CD4-positive, alpha-beta T cell treated with Interleukin-15 for 1 hour (primary cell): ENCODE measurements around the gene C1orf159.

Experiments
- DNase-seq: peaks from one replicate; pipeline ENCODE4 v3.0.0-alpha.2; 2020

The C1orf159 gene

DNA sequence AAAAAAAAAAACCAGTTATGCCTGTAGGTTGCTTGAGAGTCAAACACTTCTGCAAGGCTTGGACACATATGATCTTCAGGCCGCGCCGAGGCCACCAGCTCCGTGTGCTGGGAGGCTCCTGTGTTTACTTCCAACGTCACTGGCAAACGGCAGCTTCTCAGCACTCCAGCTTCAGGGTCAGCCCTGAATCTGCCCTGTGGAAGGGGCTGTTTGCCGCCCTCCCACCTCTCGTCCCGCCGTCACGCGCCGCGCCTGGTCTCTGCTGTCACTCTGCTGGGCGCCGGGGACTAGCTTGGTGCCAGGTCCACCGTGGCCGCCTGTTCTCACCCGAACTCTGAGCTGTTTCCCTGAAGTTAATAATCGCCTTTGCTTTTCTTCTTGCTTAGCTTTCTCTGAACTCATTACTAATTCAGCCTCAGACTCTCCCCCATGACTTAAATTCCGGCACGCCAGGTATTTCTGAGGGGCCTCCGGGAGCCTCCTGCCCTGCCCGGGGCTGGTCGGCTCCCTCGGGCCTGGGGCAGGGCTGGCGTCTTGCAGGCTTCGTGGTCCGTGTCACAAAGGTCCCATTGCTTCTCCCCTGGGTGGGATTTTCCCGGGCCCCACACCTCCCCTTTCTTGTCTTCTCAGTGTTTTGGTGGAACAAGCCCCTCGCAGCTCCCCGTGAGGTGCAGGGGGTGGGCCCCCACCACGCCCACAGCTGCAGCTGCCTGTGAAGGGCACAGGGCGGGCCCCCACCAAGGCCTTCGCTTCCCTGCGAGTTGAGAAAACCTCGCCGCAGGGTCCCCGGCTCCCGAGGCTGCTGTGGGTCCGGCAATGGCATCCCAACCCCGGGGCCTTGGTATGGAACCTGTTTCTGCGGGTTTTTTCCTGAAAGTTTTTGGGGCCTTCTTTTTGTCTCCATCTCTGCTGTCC, 14.6 kb upstream of the C1orf159 start:
- DNase-seq = no peak

GRCh38 chr1:1129381-1129821, 13.5 kb upstream of the C1orf159 start:
- no peak for DNase-seq

- no peak for DNase-seq
Observed at GRCh38 chr1:1128454-1129139, 12.7 kb upstream of the C1orf159 start.

- no peak for DNase-seq
Observed at GRCh38 chr1:1127551-1128451, 11.9 kb upstream of the C1orf159 start.

- no peak for DNase-seq
Observed at GRCh38 chr1:1125945-1126344, 10.1 kb upstream of the C1orf159 start.

- DNase-seq = no peak
Observed at GRCh38 chr1:1124786-1125642, 9.1 kb upstream of the C1orf159 start.

- no peak for DNase-seq
Observed at GRCh38 chr1:1124508-1124785, 8.6 kb upstream of the C1orf159 start.

GRCh38 chr1:1123581-1124507, 8.0 kb upstream of the C1orf159 start:
- no peak for DNase-seq

DNA sequence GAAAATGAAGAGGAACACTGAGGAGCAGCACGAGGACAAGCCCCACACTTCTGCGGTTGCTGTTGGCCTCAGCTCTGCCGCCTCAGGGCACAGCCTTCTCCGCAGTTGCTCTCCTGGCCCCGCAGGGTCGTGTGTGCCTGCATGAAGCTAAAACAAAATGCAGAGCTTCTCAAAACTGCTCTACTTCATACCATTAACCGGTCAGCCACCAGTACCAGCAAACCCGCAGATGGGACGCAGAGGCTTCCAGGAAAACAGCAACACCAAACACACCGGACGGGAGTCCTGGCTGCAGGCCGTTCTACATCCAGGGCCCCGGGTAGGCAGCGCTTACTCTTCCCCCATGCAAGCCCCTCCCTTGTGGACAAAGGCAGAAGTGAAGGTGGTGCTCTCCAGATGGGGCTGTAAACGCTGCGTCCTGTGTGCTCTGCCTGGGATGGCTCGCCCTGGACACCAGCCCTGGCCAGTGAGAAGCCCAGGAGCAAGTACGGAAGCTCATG, 7.1 kb upstream of the C1orf159 start:
- no peak for DNase-seq

- DNase-seq = peak; percentile 82
Observed at GRCh38 chr1:1122078-1122811, 6.4 kb upstream of the C1orf159 start.

- DNase-seq = no peak
Observed at GRCh38 chr1:1121611-1122077, 5.8 kb upstream of the C1orf159 start.

DNA sequence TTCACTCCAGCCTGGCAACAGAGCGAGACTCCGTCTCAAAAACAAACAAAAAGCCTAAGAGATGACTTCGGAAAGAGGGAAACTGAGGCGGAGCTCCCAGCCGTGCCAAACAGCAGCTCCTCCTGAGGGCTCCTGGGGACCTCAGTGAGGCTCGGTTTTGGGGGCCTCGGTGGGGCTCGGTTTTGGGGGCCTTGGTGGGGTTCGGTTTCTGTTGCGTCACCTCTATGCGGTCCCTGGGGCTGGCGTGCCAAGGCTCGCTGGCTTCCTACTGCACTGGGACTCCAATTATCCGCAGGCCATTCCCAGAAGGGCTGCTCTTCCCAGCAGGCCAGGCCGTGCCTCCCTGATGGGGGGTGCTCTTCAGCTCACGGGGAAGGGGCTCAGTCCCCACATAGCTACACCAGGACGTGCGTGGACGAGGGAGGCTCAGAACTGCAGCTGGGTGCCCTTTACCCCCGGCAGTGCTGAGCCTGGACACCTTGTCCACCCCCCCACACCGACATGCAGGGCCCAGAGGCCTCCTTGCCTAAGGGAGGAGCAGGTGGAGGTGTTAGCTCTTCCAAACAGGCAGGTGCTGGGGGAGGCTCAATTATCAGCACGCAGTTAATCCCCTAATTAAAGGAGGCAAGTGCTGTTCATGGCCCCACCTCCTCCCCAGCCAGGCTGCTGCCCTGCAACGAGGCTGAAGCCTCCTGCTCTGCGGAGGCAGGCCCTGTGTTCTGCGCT, 5.1 kb upstream of the C1orf159 start:
- DNase-seq = no peak

GRCh38 chr1:1120096-1120495, 4.2 kb upstream of the C1orf159 start:
- DNase-seq = no peak

DNA sequence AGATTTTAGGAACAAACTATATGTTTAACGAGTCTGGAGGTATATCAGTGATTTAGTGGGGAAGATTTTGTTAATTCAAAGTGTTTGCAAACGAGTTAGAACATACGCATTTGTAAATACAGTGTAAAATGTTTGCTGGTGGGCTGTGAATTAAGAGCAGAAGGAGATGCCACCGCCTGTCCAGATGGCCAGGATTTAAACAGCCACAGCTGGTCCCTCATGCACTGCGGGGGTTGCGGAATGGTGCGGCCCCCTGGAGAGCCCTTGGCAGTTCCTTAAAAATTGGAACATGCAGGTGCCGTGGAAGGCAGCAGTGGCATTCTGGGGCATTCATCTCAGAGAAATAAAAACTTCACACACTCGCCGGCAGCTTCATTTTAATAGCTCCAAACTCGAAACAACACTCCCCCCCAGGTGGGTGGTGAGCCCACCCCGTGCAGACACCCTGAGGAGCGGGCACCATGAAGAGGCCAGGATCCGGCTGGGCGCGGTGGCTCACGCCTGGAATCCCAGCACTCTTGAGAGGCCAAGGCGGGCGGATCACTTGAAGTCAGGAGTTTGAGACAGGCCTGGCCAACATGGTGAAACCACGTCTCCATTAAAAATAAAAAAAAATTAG, 3.5 kb upstream of the C1orf159 start:
- DNase-seq = no peak

DNA sequence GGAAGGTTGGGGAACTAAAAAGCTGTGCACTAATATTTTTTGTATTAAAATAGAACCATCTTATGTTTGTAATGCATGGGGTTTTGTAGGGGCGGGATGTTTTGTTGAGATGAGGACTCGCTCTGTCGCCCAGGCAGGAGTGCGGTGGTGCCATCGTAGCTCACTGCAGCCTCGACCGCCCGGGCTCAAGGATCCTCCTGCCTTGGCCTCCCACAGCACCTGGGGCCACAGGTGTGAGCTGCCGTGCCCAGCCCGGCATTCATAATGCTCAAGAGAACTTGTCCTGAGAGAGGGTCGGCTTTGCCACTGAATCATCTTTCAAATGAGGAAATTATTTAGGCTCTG, 3.0 kb upstream of the C1orf159 start:
- no peak for DNase-seq

DNA sequence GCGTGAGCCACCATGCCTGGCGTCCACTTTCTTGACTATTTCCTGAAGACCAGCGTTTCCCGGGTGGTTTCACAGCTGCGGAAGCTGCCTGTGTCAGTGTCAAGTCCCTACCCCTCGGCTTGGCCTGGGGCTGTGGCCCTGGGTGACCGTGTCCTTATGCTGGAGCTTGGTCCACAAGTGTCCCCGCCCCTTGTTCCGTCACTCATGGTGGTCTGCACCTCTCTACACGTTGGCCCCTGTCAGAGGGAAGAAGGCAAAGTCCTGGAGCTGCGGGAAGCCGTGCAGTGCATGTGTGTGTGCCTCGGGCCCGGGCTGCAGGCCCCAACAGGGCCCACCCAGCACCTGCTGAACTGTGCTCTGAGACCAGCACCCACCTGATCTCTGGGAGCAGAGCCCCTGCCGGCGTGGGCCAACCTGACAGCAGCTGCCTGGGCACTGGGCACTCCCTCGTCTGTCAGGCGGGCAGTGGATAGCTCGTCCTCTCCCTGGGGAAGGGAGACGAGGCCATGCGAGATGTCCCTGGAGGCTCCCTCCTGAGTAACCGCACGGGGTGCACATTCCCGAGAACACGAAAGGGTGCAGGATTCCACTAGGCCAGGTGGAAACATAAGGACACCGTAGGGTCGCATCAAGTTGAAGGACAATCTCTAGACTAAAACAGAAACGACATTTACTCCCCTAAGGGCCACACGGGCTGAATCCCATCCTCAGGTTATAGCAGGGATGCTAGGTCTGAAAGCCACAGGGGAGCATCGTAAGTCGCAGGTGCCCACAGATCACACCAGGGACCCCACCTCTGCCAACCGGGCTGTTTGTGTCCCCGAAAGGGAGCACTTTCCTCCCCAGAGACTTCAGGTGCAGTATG, 2.4 kb upstream of the C1orf159 start:
- no peak for DNase-seq

DNA sequence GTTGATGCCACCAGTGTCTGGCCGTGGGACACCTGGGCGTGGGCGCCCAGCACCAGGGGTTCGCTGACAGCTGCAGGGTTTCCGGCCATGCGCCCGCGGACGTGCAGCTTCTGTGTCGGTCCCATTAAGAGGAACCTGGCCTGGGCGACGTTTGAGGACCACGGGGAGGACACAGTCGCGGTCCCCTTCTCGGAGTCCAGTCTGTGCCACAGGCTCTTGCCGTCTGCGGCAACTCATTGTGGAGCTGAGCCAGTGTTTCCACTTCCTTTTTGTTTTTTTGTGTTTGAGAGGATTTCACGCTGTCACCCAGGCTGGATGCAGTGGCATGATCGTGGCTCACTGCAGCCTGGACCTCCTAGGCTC, 1.6 kb upstream of the C1orf159 start:
- no peak for DNase-seq
